Astrocyte (in vitro differentiated cells and primary cell): ENCODE data around the gene AP1B1.

Source experiments
- EZH2 ChIP-seq: IDR thresholded peaks from 2 replicates; pipeline ENCODE4 v1.6.1; 2012; ENCODE audit warnings: mild to moderate bottlenecking, low read length, inconsistent platforms; ENCODE audit not compliant: insufficient read depth
- TF ChIP-seq, protein P1 (sequence below): IDR thresholded peaks from 2 replicates; pipeline ENCODE4 v1.5.1; 2011; ENCODE audit warnings: low read depth, mild to moderate bottlenecking, inconsistent platforms, low read length, moderate library complexity; ENCODE audit not compliant: insufficient read depth

DNA sequence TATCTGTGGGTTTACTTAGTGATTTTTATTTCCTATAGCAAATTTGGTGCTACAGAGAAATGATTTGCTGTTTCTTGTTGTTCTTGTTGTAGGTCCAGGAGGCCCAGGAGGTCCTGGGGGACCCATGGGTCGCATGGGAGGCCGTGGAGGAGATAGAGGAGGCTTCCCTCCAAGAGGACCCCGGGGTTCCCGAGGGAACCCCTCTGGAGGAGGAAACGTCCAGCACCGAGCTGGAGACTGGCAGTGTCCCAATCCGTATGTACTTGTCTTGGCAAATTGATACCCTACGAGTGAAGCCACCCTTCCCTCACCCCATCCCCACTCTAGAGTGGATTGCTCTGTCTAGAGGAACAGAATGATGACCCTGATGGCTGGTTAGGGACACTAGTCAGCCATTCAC, 89.7 kb downstream of the AP1B1 start:
- TF ChIP-seq EZH2, result no peak
- TF ChIP-seq, protein P1, sequence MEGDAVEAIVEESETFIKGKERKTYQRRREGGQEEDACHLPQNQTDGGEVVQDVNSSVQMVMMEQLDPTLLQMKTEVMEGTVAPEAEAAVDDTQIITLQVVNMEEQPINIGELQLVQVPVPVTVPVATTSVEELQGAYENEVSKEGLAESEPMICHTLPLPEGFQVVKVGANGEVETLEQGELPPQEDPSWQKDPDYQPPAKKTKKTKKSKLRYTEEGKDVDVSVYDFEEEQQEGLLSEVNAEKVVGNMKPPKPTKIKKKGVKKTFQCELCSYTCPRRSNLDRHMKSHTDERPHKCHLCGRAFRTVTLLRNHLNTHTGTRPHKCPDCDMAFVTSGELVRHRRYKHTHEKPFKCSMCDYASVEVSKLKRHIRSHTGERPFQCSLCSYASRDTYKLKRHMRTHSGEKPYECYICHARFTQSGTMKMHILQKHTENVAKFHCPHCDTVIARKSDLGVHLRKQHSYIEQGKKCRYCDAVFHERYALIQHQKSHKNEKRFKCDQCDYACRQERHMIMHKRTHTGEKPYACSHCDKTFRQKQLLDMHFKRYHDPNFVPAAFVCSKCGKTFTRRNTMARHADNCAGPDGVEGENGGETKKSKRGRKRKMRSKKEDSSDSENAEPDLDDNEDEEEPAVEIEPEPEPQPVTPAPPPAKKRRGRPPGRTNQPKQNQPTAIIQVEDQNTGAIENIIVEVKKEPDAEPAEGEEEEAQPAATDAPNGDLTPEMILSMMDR, result no peak
